Neural cell (in vitro differentiated cells): ENCODE data around the gene LEMD2. TPM values are rescaled to one million over a fixed set of nuclear protein-coding genes. Genes with fewer than 3 reads are reported as not detected.

Experiments used
- H2AFZ ChIP-seq: fragments of 200-600, 300-800 bp; sonication (generic), shearing (Covaris generic); 2 replicates; pipeline ENCODE4 v1.6.0; 2014; ENCODE audit warnings: low read depth, mild to moderate bottlenecking, antibody characterized with exemption, low read length, moderate library complexity
- H3F3A ChIP-seq: fragments of 200-600 bp; shearing (Covaris generic); 2 replicates; pipeline ENCODE4 v1.6.1; 2016; ENCODE audit warnings: mild to moderate bottlenecking, moderate library complexity, mixed read lengths, antibody characterized with exemption, low read length; ENCODE audit not compliant: insufficient read depth, poor library complexity, severe bottlenecking
- H3K27ac ChIP-seq: fragments of 200-600, 300-800 bp; sonication (generic), shearing (Covaris generic); 2 replicates; pipeline ENCODE4 v1.5.1; 2014; ENCODE audit warnings: mild to moderate bottlenecking, low read length, moderate library complexity
- H3K27me3 ChIP-seq: fragments of 300-800, 200-600 bp; sonication (generic), shearing (Covaris generic); 2 replicates; pipeline ENCODE4 v1.6.0; 2014; ENCODE audit warnings: mild to moderate bottlenecking, low read depth, low read length, moderate library complexity; ENCODE audit not compliant: insufficient read depth
- H3K36me3 ChIP-seq: fragments of 300-800, 200-600 bp; sonication (generic), shearing (Covaris generic); 2 replicates; pipeline ENCODE4 v1.5.1; 2014; ENCODE audit warnings: mild to moderate bottlenecking, antibody characterized with exemption, low read length, moderate library complexity; ENCODE audit not compliant: insufficient read depth
- H3K4me2 ChIP-seq: fragments of 300-800, 200-600 bp; sonication (generic), shearing (Covaris generic); 2 replicates; pipeline ENCODE4 v1.6.0; 2014; ENCODE audit warnings: mild to moderate bottlenecking, low read length
- H3K4me3 ChIP-seq: fragments of 300-800, 200-600 bp; sonication (generic), shearing (Covaris generic); 2 replicates; pipeline ENCODE4 v1.5.1; 2014; ENCODE audit warnings: mild to moderate bottlenecking, low read length, moderate library complexity
- H3K79me2 ChIP-seq: fragments of 200-600 bp; shearing (Covaris generic); replicated peaks from 2 replicates; pipeline ENCODE4 v1.6.0; 2014; ENCODE audit warnings: mild to moderate bottlenecking, low read length, moderate library complexity; ENCODE audit not compliant: insufficient read depth
- H3K9ac ChIP-seq: fragments of 300-800, 200-600 bp; sonication (generic), shearing (Covaris generic); 2 replicates; pipeline ENCODE4 v1.6.1; 2016; ENCODE audit warnings: mild to moderate bottlenecking, low read length, mixed read lengths
- H3K9me2 ChIP-seq: fragments of 200-600 bp; shearing (Covaris generic); 2 replicates; pipeline ENCODE4 v1.6.1; 2016; ENCODE audit warnings: mild to moderate bottlenecking, low read length, mixed read lengths; ENCODE audit not compliant: insufficient read depth
- H3K9me3 ChIP-seq: fragments of 200-600, 300-800 bp; sonication (generic), shearing (Covaris generic); 2 replicates; pipeline ENCODE4 v1.6.1; 2016; ENCODE audit warnings: mild to moderate bottlenecking, mixed run types, low read length, moderate library complexity, mixed read lengths
- H4K20me1 ChIP-seq: fragments of 200-600 bp; shearing (Covaris generic); 2 replicates; pipeline ENCODE4 v1.6.1; 2016; ENCODE audit warnings: mild to moderate bottlenecking, mixed run types; ENCODE audit not compliant: insufficient read depth
- CTCF ChIP-seq: fragments of 450-650 bp; IDR thresholded peaks from 2 replicates; pipeline ENCODE4 v1.5.1; 2014; ENCODE audit warnings: antibody characterized with exemption, mild to moderate bottlenecking, moderate library complexity; ENCODE audit not compliant: poor library complexity, severe bottlenecking
- EP300 ChIP-seq: fragments of 450-650 bp; conservative IDR thresholded peaks from 2 replicates; pipeline ENCODE4 v1.6.1; 2014; ENCODE audit warnings: antibody characterized with exemption, mild to moderate bottlenecking, moderate library complexity; ENCODE audit not compliant: poor library complexity, severe bottlenecking
- EZH2 ChIP-seq: fragments of 200-600, 300-800 bp; shearing (Covaris generic), sonication (generic); IDR thresholded peaks from 2 replicates; pipeline ENCODE4 v1.6.1; 2014; ENCODE audit warnings: antibody characterized with exemption, low read length, borderline replicate concordance, mild to moderate bottlenecking; ENCODE audit not compliant: insufficient read depth, poor library complexity, severe bottlenecking
- MXI1 ChIP-seq: fragments of 450-650 bp; conservative IDR thresholded peaks from 2 replicates; pipeline ENCODE4 v1.6.1; 2014; ENCODE audit warnings: antibody characterized with exemption, mild to moderate bottlenecking; ENCODE audit not compliant: poor library complexity, severe bottlenecking
- POLR2AphosphoS5 ChIP-seq: IDR thresholded peaks from 2 replicates; pipeline ENCODE4 v1.6.1; 2012
- RAD21 ChIP-seq: fragments of 450-650 bp; conservative IDR thresholded peaks from 2 replicates; pipeline ENCODE4 v1.6.1; 2014; ENCODE audit warnings: antibody characterized with exemption, mild to moderate bottlenecking, moderate library complexity
- REST ChIP-seq: IDR thresholded peaks from 2 replicates; pipeline ENCODE4 v1.6.1; 2012; ENCODE audit warnings: borderline replicate concordance
- SMC3 ChIP-seq: fragments of 450-650 bp; conservative IDR thresholded peaks from 2 replicates; pipeline ENCODE4 v1.6.1; 2014; ENCODE audit warnings: antibody characterized with exemption, mild to moderate bottlenecking, moderate library complexity; ENCODE audit not compliant: poor library complexity
- TAF1 ChIP-seq: IDR thresholded peaks from 2 replicates; pipeline ENCODE4 v1.6.1; 2012; ENCODE audit warnings: low read depth
- polyA plus RNA-seq: library from polyadenylated mRNA; depleted of rRNA; stranded (reverse); fragments of >200 nt; gene quantifications from 2 replicates; pipeline ENCODE4 v1.2.3, GENCODE V29; 2014

Gene LEMD2
- polyA plus RNA-seq, 1 donor from 2014 or later = 84.6 TPM

GRCh38 chr6:33787346-33787953, 1.5 kb downstream of the LEMD2 start:
- Histone ChIP-seq H3K9me2 (no peaks in the 10 kb centered on the region), H3K4me3 (peak overlapping the region; percentile 82), H3K79me2 (peaks cover 27% of the 10 kb centered on the region), H3K9ac (peak overlapping the region; percentile 90), H3K9me3 (no peaks in the 10 kb centered on the region), H3K36me3 (no peaks in the 10 kb centered on the region), H4K20me1 (no peaks in the 10 kb centered on the region), H3K4me2 (peak overlapping the region; percentile 92), H3K27ac (peak overlapping the region; percentile 82), H3F3A (no peaks in the 10 kb centered on the region), H3K27me3 (no peaks in the 10 kb centered on the region), H2AFZ (no peak overlapping the region)
- TF ChIP-seq MXI1 (no peak), POLR2AphosphoS5 (no peak), EZH2 (no peak), REST (no peak), RAD21 (no peak), TAF1 (no peak), CTCF (no peak), SMC3 (no peak), EP300 (no peak)

- Histone ChIP-seq H3K27ac (no peak overlapping the region), H3K36me3 (no peaks in the 10 kb centered on the region), H3K79me2 (peaks cover 27% of the 10 kb centered on the region), H3K9ac (no peak overlapping the region), H4K20me1 (no peaks in the 10 kb centered on the region), H3K9me3 (no peaks in the 10 kb centered on the region), H3K9me2 (no peaks in the 10 kb centered on the region), H2AFZ (no peak overlapping the region), H3K27me3 (no peaks in the 10 kb centered on the region), H3F3A (no peaks in the 10 kb centered on the region), H3K4me3 (peak overlapping the region; percentile 82), H3K4me2 (no peak overlapping the region)
- no peak for TF ChIP-seq EZH2
- TF ChIP-seq RAD21 = no peak
- TF ChIP-seq EP300 = no peak
- TF ChIP-seq REST = no peak
- no peak for TF ChIP-seq TAF1
- TF ChIP-seq CTCF = no peak
- no peak for TF ChIP-seq SMC3
- TF ChIP-seq MXI1 = no peak
- no peak for TF ChIP-seq POLR2AphosphoS5
Measured at GRCh38 chr6:33786736-33787135, 2.2 kb downstream of the LEMD2 start.
